ENCODE data around the gene TRIM3.

TRIM3 gene

DNA sequence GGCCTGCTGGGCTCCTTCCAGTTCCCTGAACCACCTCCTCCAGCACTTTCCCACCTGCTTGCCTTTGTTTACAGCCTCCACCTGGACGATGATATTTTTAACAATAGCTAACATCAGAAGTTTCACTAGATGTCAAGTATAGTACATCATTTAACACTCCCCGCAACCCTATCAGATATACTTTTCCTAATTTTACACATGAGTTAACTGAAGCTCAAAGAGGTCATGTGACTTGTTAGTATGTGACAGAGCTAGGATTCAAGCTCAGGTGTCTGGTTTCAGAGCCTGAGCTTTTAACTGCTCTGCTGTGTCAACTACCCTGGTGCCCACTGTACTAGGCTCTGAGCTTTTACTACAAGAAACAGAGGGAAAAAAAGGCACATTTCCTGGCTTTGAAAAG, 18.7 kb downstream of the TRIM3 start:
- H3K27ac ChIP-seq (ENCODE audit: low read length): no peak overlapping the region
- H3K9ac ChIP-seq (ENCODE audit: low read length): no peak overlapping the region
- no peaks in the 10 kb centered on the region for H3K27me3 ChIP-seq (ENCODE audit: control insufficient read depth, insufficient read depth, low read length)
- peaks cover 24% of the 10 kb centered on the region for H3K36me3 ChIP-seq (ENCODE audit: control insufficient read depth, low read depth, low read length)
- no peaks in the 10 kb centered on the region for H3K9me3 ChIP-seq (ENCODE audit: control insufficient read depth, low read depth, low read length)
- H3K4me3 ChIP-seq (ENCODE audit: low read length): no peak overlapping the region
- no peaks in the 10 kb centered on the region for H3K4me1 ChIP-seq (ENCODE audit: control insufficient read depth, low read depth, low read length)

- no peaks in the 10 kb centered on the region for H3K4me1 ChIP-seq (ENCODE audit: control insufficient read depth, low read depth, low read length)
- no peaks in the 10 kb centered on the region for H3K9me3 ChIP-seq (ENCODE audit: control insufficient read depth, low read depth, low read length)
- H3K36me3 ChIP-seq (ENCODE audit: control insufficient read depth, low read depth, low read length): peaks cover 24% of the 10 kb centered on the region
- H3K27ac ChIP-seq (ENCODE audit: low read length): no peak overlapping the region
- no peak overlapping the region for H3K9ac ChIP-seq (ENCODE audit: low read length)
- H3K4me3 ChIP-seq (ENCODE audit: low read length): no peak overlapping the region
- no peaks in the 10 kb centered on the region for H3K27me3 ChIP-seq (ENCODE audit: control insufficient read depth, insufficient read depth, low read length)
These were observed 20.6 kb downstream of the TRIM3 start for GRCh38 chr11:6453152-6453551.

- H3K4me1 ChIP-seq (ENCODE audit: control insufficient read depth, low read depth, low read length): no peaks in the 10 kb centered on the region
- H3K9ac ChIP-seq (ENCODE audit: low read length): no peak overlapping the region
- H3K36me3 ChIP-seq (ENCODE audit: control insufficient read depth, low read depth, low read length): peaks cover 24% of the 10 kb centered on the region
- no peaks in the 10 kb centered on the region for H3K27me3 ChIP-seq (ENCODE audit: control insufficient read depth, insufficient read depth, low read length)
- H3K9me3 ChIP-seq (ENCODE audit: control insufficient read depth, low read depth, low read length): no peaks in the 10 kb centered on the region
- no peak overlapping the region for H3K27ac ChIP-seq (ENCODE audit: low read length)
- H3K4me3 ChIP-seq (ENCODE audit: low read length): no peak overlapping the region
These were observed 21.5 kb downstream of the TRIM3 start for GRCh38 chr11:6452219-6452618.

- no peak overlapping the region for H3K4me3 ChIP-seq (ENCODE audit: low read length)
- peaks cover 9% of the 10 kb centered on the region for H3K36me3 ChIP-seq (ENCODE audit: control insufficient read depth, low read depth, low read length)
- H3K9ac ChIP-seq (ENCODE audit: low read length): no peak overlapping the region
- no peaks in the 10 kb centered on the region for H3K4me1 ChIP-seq (ENCODE audit: control insufficient read depth, low read depth, low read length)
- no peak overlapping the region for H3K27ac ChIP-seq (ENCODE audit: low read length)
- no peaks in the 10 kb centered on the region for H3K27me3 ChIP-seq (ENCODE audit: control insufficient read depth, insufficient read depth, low read length)
- no peaks in the 10 kb centered on the region for H3K9me3 ChIP-seq (ENCODE audit: control insufficient read depth, low read depth, low read length)
These were observed 25.2 kb downstream of the TRIM3 start for GRCh38 chr11:6448574-6448973.

DNA sequence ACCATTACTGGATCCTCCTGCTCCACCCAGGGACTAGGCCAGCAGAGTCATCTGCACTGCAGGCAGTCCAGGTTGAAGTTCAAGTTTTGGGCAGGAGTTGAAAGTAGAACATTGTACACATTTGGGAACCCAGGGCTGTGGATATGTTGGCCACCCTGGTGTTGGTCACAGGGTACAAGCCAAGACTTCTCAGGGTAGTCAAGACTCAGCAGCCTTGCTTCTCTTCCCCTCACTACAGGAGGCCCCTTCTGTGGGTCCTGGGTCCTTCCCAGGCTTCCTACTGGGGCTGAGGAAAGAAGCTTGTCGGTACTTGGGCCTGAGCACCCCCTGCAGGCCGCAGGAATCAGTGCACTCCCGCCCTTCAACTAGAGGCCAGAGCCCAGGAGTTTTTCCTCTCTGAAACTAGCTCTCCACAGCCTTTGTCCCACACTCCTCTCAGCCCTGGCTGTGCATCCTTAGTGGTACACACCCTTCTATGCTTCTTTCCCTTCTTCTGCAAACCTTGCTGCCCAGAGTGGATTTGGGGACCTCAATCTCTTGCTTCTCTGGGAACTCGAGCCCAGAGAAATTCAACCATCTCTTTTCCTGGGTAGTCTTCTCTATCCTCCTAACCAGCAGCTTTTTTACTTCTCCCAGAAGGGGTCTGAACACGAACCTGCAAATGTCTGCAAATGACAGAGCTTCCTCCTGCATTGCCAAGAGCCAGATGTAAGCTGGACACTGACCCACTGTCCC, 30.3 kb downstream of the TRIM3 start:
- Histone ChIP-seq H3K27ac (ENCODE audit: low read length) (no peak overlapping the region), H3K9me3 (ENCODE audit: control insufficient read depth, low read depth, low read length) (no peaks in the 10 kb centered on the region), H3K36me3 (ENCODE audit: control insufficient read depth, low read depth, low read length) (no peaks in the 10 kb centered on the region), H3K9ac (ENCODE audit: low read length) (no peak overlapping the region), H3K4me3 (ENCODE audit: low read length) (no peak overlapping the region), H3K4me1 (ENCODE audit: control insufficient read depth, low read depth, low read length) (no peaks in the 10 kb centered on the region), H3K27me3 (ENCODE audit: control insufficient read depth, insufficient read depth, low read length) (no peaks in the 10 kb centered on the region)

- Histone ChIP-seq H3K4me1 (ENCODE audit: control insufficient read depth, low read depth, low read length) (no peaks in the 10 kb centered on the region), H3K27ac (ENCODE audit: low read length) (no peak overlapping the region), H3K36me3 (ENCODE audit: control insufficient read depth, low read depth, low read length) (no peaks in the 10 kb centered on the region), H3K4me3 (ENCODE audit: low read length) (no peak overlapping the region), H3K9me3 (ENCODE audit: control insufficient read depth, low read depth, low read length) (no peaks in the 10 kb centered on the region), H3K9ac (ENCODE audit: low read length) (no peak overlapping the region), H3K27me3 (ENCODE audit: control insufficient read depth, insufficient read depth, low read length) (no peaks in the 10 kb centered on the region)
These were observed 31.3 kb downstream of the TRIM3 start for GRCh38 chr11:6442441-6442840.

GRCh38 chr11:6440906-6441358, 32.8 kb downstream of the TRIM3 start, which contains the start of gene HPX:
Gene HPX, minus strand, starts transcription at chr11:6440987. Its CDS starts 24 bp downstream, at chr11:6440963.
- H3K27me3 ChIP-seq (ENCODE audit: control insufficient read depth, insufficient read depth, low read length): no peaks in the 10 kb centered on the region
- H3K27ac ChIP-seq (ENCODE audit: low read length): no peak within 1 kb of the TSS
- no peak within 1 kb of the TSS for H3K4me3 ChIP-seq (ENCODE audit: low read length)
- no peaks in the 10 kb centered on the region for H3K9me3 ChIP-seq (ENCODE audit: control insufficient read depth, low read depth, low read length)
- H3K9ac ChIP-seq (ENCODE audit: low read length): no peak within 1 kb of the TSS
- H3K36me3 ChIP-seq (ENCODE audit: control insufficient read depth, low read depth, low read length): no peaks in the 10 kb centered on the region
- no peaks in the 10 kb centered on the region for H3K4me1 ChIP-seq (ENCODE audit: control insufficient read depth, low read depth, low read length)

GRCh38 chr11:6438979-6439571, 34.7 kb downstream of the TRIM3 start:
- no peaks in the 10 kb centered on the region for H3K27me3 ChIP-seq (ENCODE audit: control insufficient read depth, insufficient read depth, low read length)
- H3K36me3 ChIP-seq (ENCODE audit: control insufficient read depth, low read depth, low read length): no peaks in the 10 kb centered on the region
- H3K4me3 ChIP-seq (ENCODE audit: low read length): no peak overlapping the region
- H3K27ac ChIP-seq (ENCODE audit: low read length): no peak overlapping the region
- no peak overlapping the region for H3K9ac ChIP-seq (ENCODE audit: low read length)
- H3K9me3 ChIP-seq (ENCODE audit: control insufficient read depth, low read depth, low read length): no peaks in the 10 kb centered on the region
- H3K4me1 ChIP-seq (ENCODE audit: control insufficient read depth, low read depth, low read length): no peaks in the 10 kb centered on the region

- Histone ChIP-seq H3K4me3 (ENCODE audit: low read length) (no peak overlapping the region), H3K27ac (ENCODE audit: low read length) (no peak overlapping the region), H3K36me3 (ENCODE audit: control insufficient read depth, low read depth, low read length) (no peaks in the 10 kb centered on the region), H3K9ac (ENCODE audit: low read length) (no peak overlapping the region), H3K9me3 (ENCODE audit: control insufficient read depth, low read depth, low read length) (no peaks in the 10 kb centered on the region), H3K27me3 (ENCODE audit: control insufficient read depth, insufficient read depth, low read length) (no peaks in the 10 kb centered on the region), H3K4me1 (ENCODE audit: control insufficient read depth, low read depth, low read length) (no peaks in the 10 kb centered on the region)
These were observed 35.7 kb downstream of the TRIM3 start for GRCh38 chr11:6437993-6438392.

DNA sequence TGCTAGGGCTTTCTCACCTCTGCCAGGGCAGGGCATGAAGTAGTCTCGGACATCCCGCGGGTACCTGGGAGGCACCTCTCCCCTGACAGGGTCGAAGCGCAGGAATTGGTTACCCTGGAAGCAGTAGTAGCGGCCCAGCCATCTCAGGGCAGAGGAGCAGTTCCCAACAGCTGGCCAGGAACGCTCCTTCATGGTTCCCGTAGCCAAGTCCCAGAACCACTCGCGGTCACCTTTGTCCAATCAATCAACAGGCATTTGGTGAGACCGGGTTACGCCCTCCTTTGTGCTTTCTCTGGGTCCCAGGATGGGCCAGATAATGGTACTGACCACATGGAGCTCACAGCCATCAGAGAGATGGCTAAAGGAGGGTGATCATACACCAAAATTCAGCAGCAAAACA, 36.3 kb downstream of the TRIM3 start:
- Histone ChIP-seq H3K4me3 (ENCODE audit: low read length) (no peak overlapping the region), H3K4me1 (ENCODE audit: control insufficient read depth, low read depth, low read length) (no peaks in the 10 kb centered on the region), H3K27ac (ENCODE audit: low read length) (no peak overlapping the region), H3K9me3 (ENCODE audit: control insufficient read depth, low read depth, low read length) (no peaks in the 10 kb centered on the region), H3K27me3 (ENCODE audit: control insufficient read depth, insufficient read depth, low read length) (no peaks in the 10 kb centered on the region), H3K9ac (ENCODE audit: low read length) (no peak overlapping the region), H3K36me3 (ENCODE audit: control insufficient read depth, low read depth, low read length) (no peaks in the 10 kb centered on the region)

GRCh38 chr11:6433998-6434660, 39.6 kb downstream of the TRIM3 start:
- Histone ChIP-seq H3K4me1 (ENCODE audit: control insufficient read depth, low read depth, low read length) (no peaks in the 10 kb centered on the region), H3K27ac (ENCODE audit: low read length) (no peak overlapping the region), H3K9ac (ENCODE audit: low read length) (no peak overlapping the region), H3K4me3 (ENCODE audit: low read length) (no peak overlapping the region), H3K27me3 (ENCODE audit: control insufficient read depth, insufficient read depth, low read length) (no peaks in the 10 kb centered on the region), H3K36me3 (ENCODE audit: control insufficient read depth, low read depth, low read length) (no peaks in the 10 kb centered on the region), H3K9me3 (ENCODE audit: control insufficient read depth, low read depth, low read length) (no peaks in the 10 kb centered on the region)

Measured in iPS-18a (cell line).